SK-N-MC (cell line): ENCODE results near the gene NTRK2.

Source experiments
- DNase-seq: peaks from one replicate; pipeline ENCODE4 v3.0.0-alpha.2; 2011; ENCODE audit warnings: low read depth, low spot score
- H3K27ac ChIP-seq: fragments of 200-600 bp; sonication (generic); 2 replicates; pipeline ENCODE4 v1.5.1; 2016; ENCODE audit warnings: mixed run types
- H3K36me3 ChIP-seq: fragments of 200-600 bp; sonication (generic); 2 replicates; pipeline ENCODE4 v1.6.1; 2017; ENCODE audit warnings: antibody characterized with exemption, low read length, mixed read lengths; ENCODE audit not compliant: insufficient read depth
- H3K4me3 ChIP-seq: fragments of 200-600 bp; sonication (generic); 2 replicates; pipeline ENCODE4 v1.5.1; 2016
- H3K9ac ChIP-seq: fragments of 200-600 bp; sonication (generic); 2 replicates; pipeline ENCODE4 v1.8.0; 2017; ENCODE audit warnings: mixed run types, mixed read lengths; ENCODE audit not compliant: insufficient read length
- H3K9me3 ChIP-seq: fragments of 200-600 bp; sonication (generic); 2 replicates; pipeline ENCODE4 v1.6.1; 2017; ENCODE audit warnings: low read depth, mild to moderate bottlenecking, antibody characterized with exemption, low read length, moderate library complexity, mixed read lengths
- EZH2 ChIP-seq: fragments of 200-600 bp; sonication (generic); IDR thresholded peaks from one replicate; pipeline ENCODE4 v1.6.1; 2017; ENCODE audit warnings: antibody characterized with exemption
- FOXP2 ChIP-seq: optimal IDR thresholded peaks from 2 replicates; pipeline ENCODE3; 2011; ENCODE audit warnings: mild to moderate bottlenecking, moderate library complexity; ENCODE audit not compliant: insufficient read depth; ENCODE audit errors: extremely low read length, control extremely low read depth
- POLR2AphosphoS5 ChIP-seq: IDR thresholded peaks from 2 replicates; pipeline ENCODE4 v1.6.1; 2012; ENCODE audit warnings: mild to moderate bottlenecking, low read depth, low read length, borderline replicate concordance

The NTRK2 gene

GRCh38 chr9:84919440-84919839 is 249.9 kb downstream of the NTRK2 start:
- Histone ChIP-seq H3K9ac (no peak overlapping the region), H3K27ac (no peak overlapping the region), H3K4me3 (no peak overlapping the region), H3K9me3 (no peaks in the 10 kb centered on the region), H3K36me3 (no peaks in the 10 kb centered on the region)
- DNase-seq = no peak
- TF ChIP-seq EZH2 (no peak), POLR2AphosphoS5 (no peak), FOXP2 (no peak)

GRCh38 chr9:84921175-84921574 is 251.6 kb downstream of the NTRK2 start:
- no peak overlapping the region for H3K4me3 ChIP-seq
- TF ChIP-seq EZH2 = no peak
- no peak for TF ChIP-seq POLR2AphosphoS5
- no peak for TF ChIP-seq FOXP2
- DNase-seq = no peak
- H3K27ac ChIP-seq = no peak overlapping the region
- no peaks in the 10 kb centered on the region for H3K9me3 ChIP-seq
- H3K9ac ChIP-seq = no peak overlapping the region
- no peaks in the 10 kb centered on the region for H3K36me3 ChIP-seq

- H3K36me3 ChIP-seq = no peaks in the 10 kb centered on the region
- H3K9ac ChIP-seq = no peak overlapping the region
- H3K4me3 ChIP-seq = no peak overlapping the region
- DNase-seq = no peak
- no peaks in the 10 kb centered on the region for H3K9me3 ChIP-seq
- no peak overlapping the region for H3K27ac ChIP-seq
- TF ChIP-seq POLR2AphosphoS5 = no peak
- no peak for TF ChIP-seq EZH2
- no peak for TF ChIP-seq FOXP2
Observed at GRCh38 chr9:84922051-84922450, 252.5 kb downstream of the NTRK2 start.

GRCh38 chr9:84924266-84924665 is 254.7 kb downstream of the NTRK2 start:
- no peak for TF ChIP-seq POLR2AphosphoS5
- TF ChIP-seq FOXP2 = no peak
- no peaks in the 10 kb centered on the region for H3K9me3 ChIP-seq
- H3K4me3 ChIP-seq = no peak overlapping the region
- H3K9ac ChIP-seq = no peak overlapping the region
- no peak overlapping the region for H3K27ac ChIP-seq
- H3K36me3 ChIP-seq = no peaks in the 10 kb centered on the region
- no peak for DNase-seq

GRCh38 chr9:84925225-84925872 is 255.8 kb downstream of the NTRK2 start:
- no peak overlapping the region for H3K27ac ChIP-seq
- no peaks in the 10 kb centered on the region for H3K9me3 ChIP-seq
- no peak overlapping the region for H3K4me3 ChIP-seq
- no peak for DNase-seq
- TF ChIP-seq POLR2AphosphoS5 = no peak
- TF ChIP-seq FOXP2 = no peak
- no peak for TF ChIP-seq EZH2
- no peak overlapping the region for H3K9ac ChIP-seq
- no peaks in the 10 kb centered on the region for H3K36me3 ChIP-seq

DNA sequence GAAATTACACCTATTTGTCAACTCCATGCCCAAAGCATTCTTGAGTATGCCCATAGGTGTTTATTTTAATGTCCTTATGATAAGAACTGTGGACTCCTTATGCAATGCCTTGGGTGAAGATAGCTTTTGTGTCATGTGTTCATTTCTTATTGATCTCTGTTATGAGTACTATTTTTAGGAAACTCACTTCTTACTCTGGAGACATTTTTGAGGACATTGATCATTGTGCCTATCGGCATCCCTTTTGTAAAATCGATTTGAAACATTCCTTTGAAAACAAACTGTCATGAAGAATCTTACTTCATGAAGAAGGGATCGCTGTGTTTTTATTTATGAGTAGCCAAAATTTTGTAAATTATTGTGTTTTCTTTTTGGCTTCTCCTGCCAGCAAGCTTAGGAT is 257.3 kb downstream of the NTRK2 start:
- TF ChIP-seq FOXP2 (no peak), POLR2AphosphoS5 (no peak), EZH2 (no peak)
- Histone ChIP-seq H3K9me3 (no peaks in the 10 kb centered on the region), H3K36me3 (no peaks in the 10 kb centered on the region), H3K27ac (no peak overlapping the region), H3K4me3 (no peak overlapping the region), H3K9ac (no peak overlapping the region)
- DNase-seq = no peak

DNA sequence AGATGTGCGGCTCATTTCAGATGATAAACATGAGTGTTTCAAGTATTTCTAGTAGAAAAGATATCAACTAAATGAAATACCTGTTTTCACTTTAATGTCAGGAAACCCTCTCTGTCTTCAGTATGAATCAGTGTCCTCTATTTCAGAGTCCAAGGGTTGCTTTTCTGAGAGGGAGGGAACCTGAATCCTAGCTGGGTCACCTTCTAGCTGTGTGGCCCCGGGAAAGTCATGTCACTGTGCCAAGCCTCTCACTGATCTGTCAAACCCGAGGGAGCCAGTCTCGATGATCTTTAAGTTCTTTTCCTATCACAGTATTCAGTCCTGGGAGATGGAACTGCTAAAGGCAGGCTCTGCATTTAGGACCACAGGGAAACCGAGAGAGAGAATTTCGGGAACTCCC is 258.9 kb downstream of the NTRK2 start:
- Histone ChIP-seq H3K36me3 (no peaks in the 10 kb centered on the region), H3K4me3 (no peak overlapping the region), H3K27ac (no peak overlapping the region), H3K9me3 (no peaks in the 10 kb centered on the region), H3K9ac (no peak overlapping the region)
- no peak for DNase-seq
- TF ChIP-seq FOXP2 (no peak), EZH2 (no peak), POLR2AphosphoS5 (no peak)

DNA sequence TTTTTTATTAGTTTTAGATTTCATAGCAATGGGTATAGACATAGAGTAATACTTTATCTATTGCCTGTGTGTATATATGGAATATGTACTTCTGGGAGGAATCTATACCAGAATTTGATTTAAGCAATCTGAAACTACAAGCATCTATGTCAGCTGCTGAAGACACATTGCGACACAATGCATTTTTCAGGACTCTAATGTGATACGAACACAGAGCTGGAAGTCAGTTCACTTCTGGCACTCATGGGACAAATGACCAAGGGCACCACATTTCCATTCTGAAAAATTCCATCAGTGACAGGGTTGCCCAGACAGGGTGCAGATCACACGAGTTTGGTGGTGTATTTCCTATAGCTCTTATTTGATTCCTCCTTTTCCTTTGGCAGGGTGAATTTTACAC is 259.5 kb downstream of the NTRK2 start:
- Histone ChIP-seq H3K9ac (no peak overlapping the region), H3K9me3 (no peaks in the 10 kb centered on the region), H3K27ac (no peak overlapping the region), H3K4me3 (no peak overlapping the region), H3K36me3 (no peaks in the 10 kb centered on the region)
- DNase-seq = no peak
- no peak for TF ChIP-seq FOXP2
- no peak for TF ChIP-seq POLR2AphosphoS5
- no peak for TF ChIP-seq EZH2

DNA sequence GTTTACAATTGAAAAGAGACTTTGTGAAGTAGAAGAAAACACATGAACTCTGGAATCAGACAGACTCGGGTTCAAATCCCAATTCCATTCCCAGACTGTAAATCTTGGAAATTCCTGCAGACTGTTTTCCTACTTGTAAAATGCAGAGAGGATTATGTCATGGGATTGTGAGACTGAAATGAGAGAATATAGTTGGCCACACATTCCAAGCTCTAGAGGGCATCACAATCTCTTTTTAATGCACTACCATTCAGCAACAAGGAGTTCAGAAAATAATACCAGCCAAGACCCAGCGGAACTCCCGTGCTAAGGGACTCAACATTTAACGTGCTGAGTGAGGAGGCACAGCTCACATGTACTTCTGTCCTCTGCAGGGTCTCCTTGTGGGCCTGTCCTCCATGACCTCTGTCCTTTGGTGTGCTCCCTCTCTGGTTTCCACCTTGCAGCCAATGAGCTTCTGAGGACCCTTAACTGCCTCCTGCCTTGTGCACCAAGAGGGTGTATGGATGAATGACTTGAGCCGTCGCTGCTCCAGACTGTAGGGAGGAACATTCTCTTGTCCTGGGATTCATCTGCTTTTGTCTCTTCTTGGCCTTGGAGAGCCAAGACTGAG is 263.5 kb downstream of the NTRK2 start:
- H3K9me3 ChIP-seq = no peaks in the 10 kb centered on the region
- no peak overlapping the region for H3K27ac ChIP-seq
- H3K9ac ChIP-seq = no peak overlapping the region
- TF ChIP-seq POLR2AphosphoS5 (no peak), EZH2 (no peak), FOXP2 (no peak)
- no peak for DNase-seq
- H3K36me3 ChIP-seq = no peaks in the 10 kb centered on the region
- H3K4me3 ChIP-seq = no peak overlapping the region
